ENCODE measurements around the gene SEMA7A.

The SEMA7A gene

GRCh38 chr15:74406517-74406916, 27.2 kb downstream of the SEMA7A start:
- DNase-seq (ENCODE audit: low read depth, low spot score), result no peak
- no peaks in the 10 kb centered on the region for H3K36me3 ChIP-seq (ENCODE audit: control insufficient read depth, insufficient read depth, low read length)
- H3K4me3 ChIP-seq (ENCODE audit: low read length), result no peak overlapping the region
- no CpG with 5 or more reads among the region's 4 CpGs for WGBS (ENCODE audit: insufficient coverage, insufficient read length)
- no peaks in the 10 kb centered on the region for H3K9me3 ChIP-seq (ENCODE audit: control insufficient read depth, insufficient read depth, low read length)
- no peaks in the 10 kb centered on the region for H3K27me3 ChIP-seq (ENCODE audit: control insufficient read depth, insufficient read depth, low read length)
- H3K4me1 ChIP-seq (ENCODE audit: control insufficient read depth, insufficient read depth, low read length), result no peaks in the 10 kb centered on the region; the same call in 1 of the 2 replicates
- no peak overlapping the region for H3K27ac ChIP-seq (ENCODE audit: low read length)

GRCh38 chr15:74405823-74406222, 27.9 kb downstream of the SEMA7A start:
- H3K36me3 ChIP-seq (ENCODE audit: control insufficient read depth, insufficient read depth, low read length), result no peaks in the 10 kb centered on the region
- H3K9me3 ChIP-seq (ENCODE audit: control insufficient read depth, insufficient read depth, low read length), result no peaks in the 10 kb centered on the region
- DNase-seq (ENCODE audit: low read depth, low spot score), result no peak
- H3K4me1 ChIP-seq (ENCODE audit: control insufficient read depth, insufficient read depth, low read length), result no peaks in the 10 kb centered on the region; the same call in 1 of the 2 replicates
- no peak overlapping the region for H3K27ac ChIP-seq (ENCODE audit: low read length)
- no CpG with 5 or more reads among the region's 7 CpGs for WGBS (ENCODE audit: insufficient coverage, insufficient read length)
- H3K27me3 ChIP-seq (ENCODE audit: control insufficient read depth, insufficient read depth, low read length), result no peaks in the 10 kb centered on the region
- no peak overlapping the region for H3K4me3 ChIP-seq (ENCODE audit: low read length)

- H3K4me3 ChIP-seq (ENCODE audit: low read length), result no peak overlapping the region
- H3K27me3 ChIP-seq (ENCODE audit: control insufficient read depth, insufficient read depth, low read length), result no peaks in the 10 kb centered on the region
- H3K36me3 ChIP-seq (ENCODE audit: control insufficient read depth, insufficient read depth, low read length), result no peaks in the 10 kb centered on the region
- H3K4me1 ChIP-seq (ENCODE audit: control insufficient read depth, insufficient read depth, low read length), result no peaks in the 10 kb centered on the region; the same call in 1 of the 2 replicates
- H3K27ac ChIP-seq (ENCODE audit: low read length), result no peak overlapping the region
- no peak for DNase-seq (ENCODE audit: low read depth, low spot score)
- WGBS (ENCODE audit: insufficient coverage, insufficient read length), result no CpG with 5 or more reads among the region's 16 CpGs
- no peaks in the 10 kb centered on the region for H3K9me3 ChIP-seq (ENCODE audit: control insufficient read depth, insufficient read depth, low read length)
Observed at GRCh38 chr15:74403991-74404563, 29.7 kb downstream of the SEMA7A start.

- no peaks in the 10 kb centered on the region for H3K36me3 ChIP-seq (ENCODE audit: control insufficient read depth, insufficient read depth, low read length)
- H3K9me3 ChIP-seq (ENCODE audit: control insufficient read depth, insufficient read depth, low read length), result no peaks in the 10 kb centered on the region
- DNase-seq (ENCODE audit: low read depth, low spot score), result no peak
- no peaks in the 10 kb centered on the region; the same call in 1 of the 2 replicates for H3K4me1 ChIP-seq (ENCODE audit: control insufficient read depth, insufficient read depth, low read length)
- no peaks in the 10 kb centered on the region for H3K27me3 ChIP-seq (ENCODE audit: control insufficient read depth, insufficient read depth, low read length)
- H3K4me3 ChIP-seq (ENCODE audit: low read length), result no peak overlapping the region
- no peak overlapping the region for H3K27ac ChIP-seq (ENCODE audit: low read length)
- WGBS (ENCODE audit: insufficient coverage, insufficient read length), result no CpG with 5 or more reads among the region's 10 CpGs
Observed at GRCh38 chr15:74403588-74403919, 30.2 kb downstream of the SEMA7A start.

- H3K27me3 ChIP-seq (ENCODE audit: control insufficient read depth, insufficient read depth, low read length), result no peaks in the 10 kb centered on the region
- WGBS (ENCODE audit: insufficient coverage, insufficient read length), result no CpG with 5 or more reads among the region's 13 CpGs
- no peaks in the 10 kb centered on the region for H3K36me3 ChIP-seq (ENCODE audit: control insufficient read depth, insufficient read depth, low read length)
- H3K9me3 ChIP-seq (ENCODE audit: control insufficient read depth, insufficient read depth, low read length), result no peaks in the 10 kb centered on the region
- H3K27ac ChIP-seq (ENCODE audit: low read length), result no peak overlapping the region
- no peak for DNase-seq (ENCODE audit: low read depth, low spot score)
- no peaks in the 10 kb centered on the region; the same call in 1 of the 2 replicates for H3K4me1 ChIP-seq (ENCODE audit: control insufficient read depth, insufficient read depth, low read length)
- no peak overlapping the region for H3K4me3 ChIP-seq (ENCODE audit: low read length)
Observed at GRCh38 chr15:74402873-74403587, 30.7 kb downstream of the SEMA7A start.

GRCh38 chr15:74402337-74402841, 31.4 kb downstream of the SEMA7A start:
- no peaks in the 10 kb centered on the region for H3K36me3 ChIP-seq (ENCODE audit: control insufficient read depth, insufficient read depth, low read length)
- no peaks in the 10 kb centered on the region for H3K27me3 ChIP-seq (ENCODE audit: control insufficient read depth, insufficient read depth, low read length)
- no peak overlapping the region for H3K4me3 ChIP-seq (ENCODE audit: low read length)
- no peaks in the 10 kb centered on the region; the same call in 1 of the 2 replicates for H3K4me1 ChIP-seq (ENCODE audit: control insufficient read depth, insufficient read depth, low read length)
- no peak overlapping the region for H3K27ac ChIP-seq (ENCODE audit: low read length)
- no peaks in the 10 kb centered on the region for H3K9me3 ChIP-seq (ENCODE audit: control insufficient read depth, insufficient read depth, low read length)
- DNase-seq (ENCODE audit: low read depth, low spot score), result no peak
- no CpG with 5 or more reads among the region's 5 CpGs for WGBS (ENCODE audit: insufficient coverage, insufficient read length)

- Histone ChIP-seq H3K36me3 (ENCODE audit: control insufficient read depth, insufficient read depth, low read length) (no peaks in the 10 kb centered on the region), H3K27me3 (ENCODE audit: control insufficient read depth, insufficient read depth, low read length) (no peaks in the 10 kb centered on the region), H3K4me1 (ENCODE audit: control insufficient read depth, insufficient read depth, low read length) (no peaks in the 10 kb centered on the region; the same call in 1 of the 2 replicates), H3K4me3 (ENCODE audit: low read length) (no peak overlapping the region), H3K27ac (ENCODE audit: low read length) (no peak overlapping the region), H3K9me3 (ENCODE audit: control insufficient read depth, insufficient read depth, low read length) (no peaks in the 10 kb centered on the region)
- no CpG with 5 or more reads among the region's 11 CpGs for WGBS (ENCODE audit: insufficient coverage, insufficient read length)
- DNase-seq (ENCODE audit: low read depth, low spot score), result no peak
Observed at GRCh38 chr15:74400915-74401757, 32.6 kb downstream of the SEMA7A start.

- H3K4me3 ChIP-seq (ENCODE audit: low read length), result no peak overlapping the region
- H3K9me3 ChIP-seq (ENCODE audit: control insufficient read depth, insufficient read depth, low read length), result no peaks in the 10 kb centered on the region
- H3K27ac ChIP-seq (ENCODE audit: low read length), result no peak overlapping the region
- no peaks in the 10 kb centered on the region for H3K27me3 ChIP-seq (ENCODE audit: control insufficient read depth, insufficient read depth, low read length)
- no peaks in the 10 kb centered on the region for H3K36me3 ChIP-seq (ENCODE audit: control insufficient read depth, insufficient read depth, low read length)
- H3K4me1 ChIP-seq (ENCODE audit: control insufficient read depth, insufficient read depth, low read length), result no peaks in the 10 kb centered on the region; the same call in 1 of the 2 replicates
- no CpG with 5 or more reads among the region's 10 CpGs for WGBS (ENCODE audit: insufficient coverage, insufficient read length)
- DNase-seq (ENCODE audit: low read depth, low spot score), result no peak
Observed at GRCh38 chr15:74400313-74400860, 33.4 kb downstream of the SEMA7A start.

GRCh38 chr15:74399511-74400312, 34.0 kb downstream of the SEMA7A start:
- Histone ChIP-seq H3K4me3 (ENCODE audit: low read length) (no peak overlapping the region), H3K36me3 (ENCODE audit: control insufficient read depth, insufficient read depth, low read length) (no peaks in the 10 kb centered on the region)
- no peak for DNase-seq (ENCODE audit: low read depth, low spot score)

More at GRCh38 chr15:74399511-74400312, 34.0 kb downstream of the SEMA7A start:
- Histone ChIP-seq H3K4me1 (ENCODE audit: control insufficient read depth, insufficient read depth, low read length) (no peaks in the 10 kb centered on the region; the same call in 1 of the 2 replicates), H3K9me3 (ENCODE audit: control insufficient read depth, insufficient read depth, low read length) (no peaks in the 10 kb centered on the region), H3K27me3 (ENCODE audit: control insufficient read depth, insufficient read depth, low read length) (no peaks in the 10 kb centered on the region), H3K27ac (ENCODE audit: low read length) (no peak overlapping the region)
- WGBS (ENCODE audit: insufficient coverage, insufficient read length), result no CpG with 5 or more reads among the region's 5 CpGs
